NCI-H774 (cell line): ENCODE data around the gene ALPK1.
"Not testable (repeated sequence)": the region's sequence is repeated elsewhere in the genome, so short reads cannot be mapped to it uniquely, and the experiment has no call there.

Experiments used
- DNase-seq: peaks from one replicate; lab custom pipeline; 2025; lab: John Stamatoyannopoulos, UW

ALPK1 gene

DNA sequence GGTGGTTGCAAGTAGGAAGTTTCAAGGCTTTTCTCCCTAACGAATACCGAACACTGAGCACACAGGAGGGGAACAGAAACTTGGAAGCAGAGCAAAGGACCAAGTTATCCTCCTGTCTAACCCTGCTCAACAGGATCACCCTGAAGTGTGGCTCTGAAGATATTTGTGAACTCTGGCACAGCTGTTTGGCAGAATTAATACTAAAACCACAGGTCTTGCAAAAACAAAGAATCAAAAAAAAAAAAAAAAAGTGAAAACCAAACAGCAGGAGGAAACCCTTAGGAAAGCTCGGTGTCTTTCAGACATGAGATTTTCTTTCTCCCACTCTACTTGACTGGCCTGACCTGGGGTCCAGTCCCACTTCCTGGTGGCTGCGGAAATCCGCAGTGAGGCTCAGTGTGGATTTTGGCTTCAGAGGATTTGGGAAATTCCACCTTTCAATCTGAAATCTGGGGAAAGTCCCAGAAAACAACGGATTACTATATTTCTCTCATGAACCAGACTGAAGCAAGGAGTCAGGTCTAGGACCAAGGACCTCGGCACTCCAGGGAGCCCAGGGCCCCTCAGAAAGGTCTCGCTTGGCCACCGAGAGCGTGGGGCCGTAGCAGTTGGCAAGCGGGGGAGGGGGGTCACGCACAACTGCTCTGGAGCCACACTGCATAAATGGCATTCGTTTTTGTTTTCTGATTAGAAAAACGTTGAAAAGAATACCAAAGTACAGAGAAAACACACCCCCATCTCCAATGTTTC lies 12.3 kb upstream of the ALPK1 start:
- DNase-seq = no peak

DNA sequence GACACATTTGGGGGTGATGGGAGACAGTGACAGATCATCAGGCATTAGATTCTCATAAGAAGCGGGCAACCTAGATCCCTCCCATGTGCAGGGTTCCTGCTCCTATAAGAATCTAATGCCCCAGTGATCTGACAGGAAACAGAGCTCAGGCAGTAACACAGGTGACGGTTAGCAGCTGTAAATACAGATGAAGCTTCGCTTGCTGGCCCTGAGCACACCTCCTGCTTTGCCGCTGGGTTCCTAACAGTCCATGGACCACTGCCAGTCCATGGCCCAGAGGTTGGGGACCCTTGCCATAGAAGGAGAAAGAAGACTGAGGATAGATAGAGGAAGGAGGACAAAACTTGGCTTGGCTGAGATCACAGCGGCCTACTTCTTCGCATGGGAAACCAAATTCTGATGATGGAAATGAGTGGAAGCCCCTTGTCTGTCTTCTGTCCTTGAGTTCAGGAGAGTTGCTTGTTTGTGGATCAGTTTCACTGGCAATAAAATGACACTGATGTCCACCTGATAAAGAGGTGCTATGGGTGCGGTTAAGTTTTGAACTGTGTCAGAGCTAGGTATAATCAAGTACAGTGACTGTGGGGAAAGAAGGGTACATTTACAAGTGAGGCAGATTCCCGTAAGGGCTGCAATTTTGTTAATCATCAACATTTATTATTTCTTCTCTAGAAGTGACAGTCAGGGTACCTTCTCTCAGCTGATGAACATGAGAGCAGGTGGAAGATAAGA lies 9.7 kb upstream of the ALPK1 start:
- DNase-seq = no peak

DNA sequence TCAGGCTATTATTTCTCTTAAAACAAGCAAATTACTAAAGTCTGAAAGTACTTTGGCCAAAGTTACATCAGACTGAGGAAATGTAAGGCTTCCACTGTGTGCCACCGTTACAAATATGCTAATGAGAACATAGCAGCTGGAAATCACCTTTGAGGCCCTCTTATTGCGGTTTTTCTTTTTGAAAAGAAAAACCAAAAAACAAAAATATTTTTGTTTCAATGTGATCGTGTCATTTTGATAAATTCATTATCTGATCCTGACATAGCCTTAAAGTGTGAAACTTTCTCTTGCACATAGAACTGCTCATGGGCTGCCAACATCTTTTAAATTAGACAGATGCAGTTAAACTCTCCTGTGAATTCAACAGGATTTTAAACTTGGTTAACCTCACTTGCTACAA lies 8.7 kb upstream of the ALPK1 start:
- no peak for DNase-seq

DNA sequence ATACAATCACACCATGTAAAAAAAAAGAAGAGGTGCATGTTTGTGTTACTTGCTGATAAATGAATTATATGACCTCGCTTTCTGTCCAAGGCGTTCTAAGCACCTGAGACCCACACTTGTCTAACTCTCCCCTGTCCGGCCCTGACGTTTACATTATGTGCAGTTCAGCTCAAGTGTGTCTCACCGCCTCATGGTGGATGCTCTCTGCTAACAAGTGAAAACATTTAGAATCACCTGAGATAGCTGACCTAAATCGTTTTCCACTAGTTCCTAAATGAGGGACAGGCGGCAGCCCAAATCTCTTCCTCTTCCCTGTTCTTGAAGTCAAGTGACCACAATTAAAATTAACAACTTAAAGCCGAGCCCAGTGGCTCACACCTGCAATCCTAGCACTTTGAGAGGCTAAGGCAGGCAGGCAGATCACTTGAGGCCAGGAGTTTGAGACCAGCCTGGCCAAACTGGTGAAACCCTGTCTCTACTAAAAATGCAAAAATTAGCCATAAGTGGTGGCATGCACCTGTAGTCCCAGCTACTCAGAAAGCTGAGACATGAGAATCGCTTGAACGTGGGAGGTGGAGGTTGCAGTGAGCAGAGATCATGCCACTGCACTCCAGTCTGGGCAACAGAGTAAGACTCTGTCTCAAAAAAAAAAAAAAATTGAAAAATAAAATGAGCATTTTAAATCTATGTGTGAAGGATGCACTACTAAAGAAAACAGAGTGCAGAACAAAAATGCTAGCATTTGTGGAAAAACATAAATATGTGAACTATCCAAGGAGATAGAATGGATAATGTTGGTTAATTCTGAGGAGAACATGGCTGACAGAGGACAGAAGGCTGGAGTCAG lies 7.5 kb upstream of the ALPK1 start:
- DNase-seq = no peak

DNA sequence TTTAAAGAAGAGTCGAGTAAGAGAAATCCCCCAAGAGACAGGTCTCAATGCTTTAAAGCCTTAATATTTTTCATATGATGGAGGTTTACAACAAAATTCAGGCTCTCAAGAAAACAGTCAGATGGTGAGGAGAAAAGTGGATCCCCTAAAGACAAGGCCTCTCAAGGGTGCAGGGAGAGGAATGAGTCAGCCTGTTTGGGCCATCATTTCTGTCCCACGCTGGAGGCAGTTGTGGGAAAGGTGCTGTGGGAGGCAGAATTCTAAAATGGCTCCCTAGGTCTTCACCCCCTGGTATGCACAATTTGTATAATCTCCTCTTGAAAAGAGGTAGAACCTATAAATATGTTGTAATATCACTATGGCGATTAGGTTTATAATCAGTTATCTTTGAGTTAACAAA lies 6.8 kb upstream of the ALPK1 start:
- no peak for DNase-seq

DNA sequence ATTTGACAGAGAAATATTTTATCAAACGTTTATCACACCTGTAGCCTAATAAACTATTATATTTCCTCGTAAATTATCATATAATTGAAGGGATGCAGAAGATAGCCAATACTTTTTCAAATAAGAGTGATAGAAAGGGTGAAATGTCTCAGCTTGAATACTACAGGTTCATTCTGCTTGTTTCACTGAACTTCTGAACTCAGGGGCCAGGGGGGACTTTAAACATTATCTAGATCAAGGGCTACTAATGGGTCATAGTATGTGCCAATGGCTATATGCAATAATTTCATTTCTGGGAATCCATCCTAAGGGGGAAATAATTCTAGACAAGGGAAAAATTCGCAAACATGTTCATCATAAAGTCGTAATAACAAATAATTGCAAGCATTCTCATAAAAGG lies 2.6 kb downstream of the ALPK1 start:
- DNase-seq = no peak

DNA sequence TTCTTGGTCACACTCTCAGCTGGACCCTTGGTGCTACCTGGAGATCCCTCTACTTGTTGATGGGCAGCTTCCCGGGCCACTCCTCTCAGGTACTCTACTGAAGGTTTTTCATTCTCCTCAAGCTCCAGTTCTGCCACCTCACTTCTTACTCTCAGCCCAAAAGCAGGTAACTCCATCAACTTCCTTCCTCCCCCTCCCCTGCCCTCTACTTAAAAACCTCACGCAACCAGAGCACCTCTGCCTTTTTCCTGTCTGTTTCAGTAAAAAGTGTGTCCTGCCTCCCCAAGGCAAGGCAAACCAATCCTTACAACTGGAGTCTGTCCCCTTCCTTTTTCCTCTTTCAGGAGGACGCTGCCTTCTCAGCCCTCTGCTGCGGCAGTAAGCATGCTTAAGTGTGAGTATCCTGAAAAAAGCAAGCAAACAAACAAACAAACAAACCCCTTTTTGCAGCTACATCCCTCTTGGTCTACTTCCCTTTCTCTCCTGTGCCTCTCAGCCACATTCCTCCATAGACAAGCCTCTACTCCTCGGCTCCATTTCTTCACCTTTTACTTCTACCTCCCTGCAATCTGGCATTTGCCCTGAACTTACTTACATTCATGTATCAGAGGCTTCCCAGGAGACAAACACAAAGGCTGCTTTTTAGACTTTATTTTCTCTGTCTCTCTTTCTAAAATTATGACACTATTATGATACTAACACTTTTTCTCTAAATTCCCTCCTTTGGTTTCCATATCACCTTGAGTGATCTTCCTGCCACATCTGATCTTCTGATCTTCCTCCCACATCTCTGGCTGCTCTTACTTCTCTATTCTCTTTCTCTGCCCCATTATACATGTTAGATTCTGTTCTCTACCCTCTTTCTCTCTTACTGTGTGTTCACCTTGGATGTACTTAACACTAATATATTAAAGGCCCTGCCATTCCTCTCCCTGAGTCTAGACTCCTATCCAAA lies 5.4 kb downstream of the ALPK1 start:
- DNase-seq = no peak

DNA sequence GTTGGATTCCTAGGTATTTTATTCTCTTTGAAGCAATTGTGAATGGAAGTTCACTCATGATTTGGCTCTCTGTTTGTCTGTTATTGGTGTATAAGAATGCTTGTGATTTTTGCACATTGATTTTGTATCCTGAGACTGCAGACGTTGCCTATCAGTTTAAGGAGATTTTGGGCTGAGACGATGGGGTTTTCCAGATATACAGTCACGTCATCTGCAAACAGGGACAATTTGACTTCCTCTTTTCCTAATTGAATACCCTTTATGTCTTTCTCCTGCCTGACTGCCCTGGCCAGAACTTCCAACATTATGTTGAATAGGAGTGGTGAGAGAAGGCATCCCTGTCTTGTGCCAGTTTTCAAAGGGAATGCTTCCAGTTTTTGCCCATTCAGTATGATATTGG lies 8.3 kb downstream of the ALPK1 start:
- not testable (repeated sequence) for DNase-seq

DNA sequence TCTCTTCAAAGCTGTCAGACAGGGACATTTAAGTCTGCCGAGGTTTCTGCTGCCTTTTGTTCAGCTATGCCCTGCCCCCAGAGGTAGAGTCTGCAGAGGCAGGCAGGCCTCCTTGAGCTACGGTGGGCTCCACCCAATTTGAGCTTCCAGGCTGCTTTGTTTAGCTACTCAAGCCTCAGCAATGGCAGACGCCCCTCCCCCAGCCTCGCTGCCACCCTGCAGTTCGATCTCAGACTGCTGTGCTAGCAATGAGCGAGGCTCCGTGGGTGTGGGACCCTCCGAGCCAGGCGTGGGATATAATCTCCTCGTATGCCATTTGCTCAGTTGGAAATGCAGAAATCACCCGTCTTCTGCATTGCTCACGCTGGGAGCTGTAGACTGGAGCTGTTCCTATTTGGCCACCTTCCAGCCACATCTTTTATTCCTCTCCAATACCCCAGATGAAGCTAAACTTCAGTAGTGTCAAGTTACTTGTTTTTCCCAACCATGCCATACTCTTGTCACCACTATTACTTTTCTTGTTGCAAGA lies 12.2 kb downstream of the ALPK1 start:
- DNase-seq = not testable (repeated sequence)

DNA sequence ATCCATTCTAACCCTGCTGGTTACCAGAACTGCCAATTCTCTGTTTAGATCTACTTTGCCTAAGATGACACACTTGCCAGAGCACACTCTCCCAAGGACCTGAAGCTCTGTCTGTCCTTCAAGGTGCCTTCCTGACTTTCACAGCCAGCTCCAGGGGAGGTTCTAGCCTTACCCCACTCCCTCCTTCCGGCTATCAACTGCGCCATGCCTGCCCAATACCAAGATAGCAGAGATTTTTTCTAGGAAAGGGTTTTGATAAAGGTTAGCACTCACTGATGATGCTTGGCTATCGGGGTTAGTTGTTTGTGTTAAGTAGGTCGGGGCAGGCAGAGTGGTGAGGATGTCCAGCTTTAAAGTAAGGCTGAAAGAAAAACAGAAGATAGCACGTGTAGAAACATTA lies 14.3 kb downstream of the ALPK1 start:
- no peak for DNase-seq

DNA sequence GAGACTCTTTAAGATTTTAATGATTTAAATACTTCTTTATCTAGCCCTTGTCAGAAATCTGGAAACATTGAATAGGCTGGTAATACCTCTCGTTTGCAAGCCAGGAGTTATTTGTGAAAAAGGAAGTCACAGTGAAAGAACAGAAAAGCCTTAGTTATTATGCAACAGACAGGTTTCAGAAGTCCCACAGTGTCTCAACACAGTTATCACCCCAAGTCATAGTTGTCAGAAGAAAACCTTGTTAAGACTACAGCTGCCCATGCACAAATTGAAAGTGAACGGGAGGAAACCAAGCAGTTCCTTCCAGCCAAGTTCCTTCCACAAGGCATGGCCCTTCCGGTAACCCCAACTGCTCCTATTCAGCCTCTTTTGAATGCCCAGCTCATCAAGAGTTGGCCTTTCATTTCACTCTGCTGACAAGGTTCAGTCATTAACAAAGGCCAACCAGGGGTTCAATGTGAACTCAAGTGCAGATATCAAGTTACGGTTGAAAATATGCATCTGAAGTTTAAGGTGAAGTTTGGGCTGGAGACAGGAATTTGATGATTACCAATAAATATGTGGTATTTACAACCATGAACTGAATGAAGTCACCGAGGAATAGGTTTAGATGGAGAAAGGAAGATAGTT lies 15.6 kb downstream of the ALPK1 start:
- no peak for DNase-seq

DNA sequence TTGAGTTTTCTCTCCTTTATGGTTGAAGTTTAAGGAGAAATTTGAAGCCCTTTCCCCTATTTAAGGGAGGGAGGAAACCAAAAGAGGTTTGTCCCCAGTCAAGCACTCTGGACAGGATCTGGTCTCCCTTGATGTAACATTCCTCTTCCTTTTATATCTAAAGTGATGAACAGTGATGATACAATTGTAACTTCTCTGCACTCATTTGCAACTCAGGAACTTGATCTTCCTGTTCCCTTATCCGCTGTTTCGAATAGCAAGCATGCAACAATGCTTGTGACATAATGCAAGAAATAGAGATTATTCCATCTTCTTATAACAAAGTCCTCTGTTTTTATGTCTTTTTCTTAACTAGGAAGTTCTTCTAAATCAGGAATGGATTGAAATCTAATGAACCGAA lies 18.3 kb downstream of the ALPK1 start:
- no peak for DNase-seq

DNA sequence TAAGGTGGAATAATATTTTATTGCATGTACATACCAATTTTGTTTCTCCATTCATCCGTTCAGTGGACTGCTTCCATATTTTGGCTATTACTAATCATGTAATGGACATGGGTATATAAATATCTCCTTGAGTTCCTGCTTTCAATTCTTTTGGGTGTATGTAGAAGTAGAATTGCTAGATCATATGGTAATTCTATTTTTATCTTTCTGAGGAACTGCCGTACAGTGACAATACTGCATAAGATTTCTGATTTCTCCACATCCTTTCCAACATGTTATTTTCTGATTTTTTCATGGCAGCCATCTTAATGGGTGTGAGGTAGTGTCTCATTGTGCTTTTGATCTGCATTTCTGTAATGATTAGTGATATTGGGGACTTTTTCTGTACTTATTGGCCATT lies 19.2 kb downstream of the ALPK1 start:
- no peak for DNase-seq

DNA sequence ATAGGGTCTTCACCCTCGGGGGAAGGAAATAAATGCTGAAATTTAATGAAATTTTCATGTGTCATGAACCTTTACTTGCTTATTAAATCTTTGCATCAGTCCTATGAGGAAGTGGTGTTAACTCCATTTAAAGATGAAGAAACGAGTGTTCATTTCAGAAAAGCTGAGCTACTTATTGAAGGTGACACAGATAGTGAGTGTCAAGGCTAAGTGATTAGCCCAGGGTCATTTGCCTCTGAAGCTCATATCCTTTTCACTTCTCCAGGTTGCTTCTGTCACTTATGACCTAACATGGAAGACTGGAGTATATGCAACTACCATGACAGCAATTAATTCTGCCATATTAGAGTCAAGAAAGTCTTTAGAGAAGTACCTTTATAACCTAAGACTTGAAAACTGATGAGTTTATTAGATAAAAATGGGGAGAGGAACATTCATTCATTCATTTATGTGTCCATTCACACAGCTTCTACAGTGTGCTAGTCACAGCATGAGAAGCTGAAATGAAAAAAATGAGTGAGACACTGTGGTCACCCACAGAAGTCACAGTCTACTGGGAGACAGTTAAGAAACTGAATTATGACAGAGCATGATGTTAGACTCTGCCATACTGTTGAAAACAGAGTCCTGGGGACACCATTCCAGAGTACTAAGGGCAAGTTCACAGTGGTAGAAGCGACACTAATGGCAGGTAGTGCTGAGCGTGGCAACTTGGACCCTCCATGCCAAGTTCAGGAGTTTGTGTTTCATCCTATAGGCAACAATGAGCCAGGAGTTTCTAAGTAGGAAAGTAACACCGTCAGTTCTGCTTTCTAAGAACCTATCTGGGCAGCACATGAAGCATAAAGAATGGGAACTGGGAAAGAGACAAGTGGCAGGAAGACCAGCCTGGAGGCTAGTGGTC lies 21.3 kb downstream of the ALPK1 start:
- DNase-seq = no peak

DNA sequence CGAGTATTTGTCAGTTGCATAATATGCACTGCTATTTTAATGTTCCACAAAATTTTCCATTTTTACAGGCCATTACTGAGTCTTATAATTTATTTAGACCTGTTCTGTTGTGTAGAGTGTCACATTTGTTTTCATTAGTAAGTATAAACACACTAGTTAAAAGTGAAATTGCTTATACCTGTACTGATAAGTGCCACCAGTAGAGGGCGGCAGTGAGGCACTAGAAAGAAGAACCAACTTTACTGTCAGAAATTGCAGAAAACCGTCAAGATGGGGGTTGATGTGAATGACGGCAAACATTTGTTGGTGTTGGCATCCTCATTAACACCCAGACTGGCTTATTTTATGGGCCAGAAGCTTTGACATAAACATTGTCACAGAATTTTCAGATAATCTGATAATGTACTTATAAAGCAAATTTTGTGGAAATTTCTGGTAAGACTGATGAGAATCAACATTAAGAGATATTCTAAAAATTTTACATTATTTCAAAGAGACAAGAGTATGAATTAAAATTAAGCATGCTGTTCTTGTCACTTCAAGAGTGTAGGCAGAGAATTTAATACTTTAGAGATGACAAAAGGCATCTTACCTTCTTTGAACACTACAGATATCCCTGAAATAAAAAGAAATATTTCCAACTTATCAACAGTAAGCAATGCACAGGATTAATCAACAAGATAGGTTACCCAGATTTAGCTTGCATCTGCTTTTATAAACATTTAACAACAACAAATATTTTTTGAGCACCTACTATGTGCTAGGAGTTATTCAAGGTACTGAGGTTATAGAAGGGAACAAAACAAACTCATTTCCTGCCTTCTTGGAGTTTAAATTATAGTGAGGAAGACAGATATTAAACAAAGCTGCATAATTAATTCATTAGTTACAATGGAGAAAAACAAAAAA lies 24.9 kb downstream of the ALPK1 start:
- DNase-seq = peak; percentile 9

DNA sequence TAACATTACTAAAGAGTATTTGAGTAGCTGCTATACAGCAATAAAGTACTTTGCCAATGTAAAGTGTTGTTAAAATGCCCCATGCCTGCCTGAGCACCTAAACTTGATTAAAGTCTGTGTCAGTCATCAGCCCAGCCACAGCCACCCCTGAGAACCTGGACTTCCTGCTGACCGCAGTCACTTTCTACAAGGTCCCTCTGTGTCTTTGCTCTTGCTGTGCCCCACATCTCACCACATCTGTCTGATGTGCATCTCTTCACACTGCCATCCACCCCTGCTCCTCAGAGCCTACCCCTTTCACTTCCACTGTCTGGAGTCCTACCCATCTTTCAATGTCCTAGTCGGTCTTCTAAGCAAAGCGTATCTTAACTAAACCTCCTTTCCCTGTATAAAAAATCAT lies 25.7 kb downstream of the ALPK1 start:
- no peak for DNase-seq

DNA sequence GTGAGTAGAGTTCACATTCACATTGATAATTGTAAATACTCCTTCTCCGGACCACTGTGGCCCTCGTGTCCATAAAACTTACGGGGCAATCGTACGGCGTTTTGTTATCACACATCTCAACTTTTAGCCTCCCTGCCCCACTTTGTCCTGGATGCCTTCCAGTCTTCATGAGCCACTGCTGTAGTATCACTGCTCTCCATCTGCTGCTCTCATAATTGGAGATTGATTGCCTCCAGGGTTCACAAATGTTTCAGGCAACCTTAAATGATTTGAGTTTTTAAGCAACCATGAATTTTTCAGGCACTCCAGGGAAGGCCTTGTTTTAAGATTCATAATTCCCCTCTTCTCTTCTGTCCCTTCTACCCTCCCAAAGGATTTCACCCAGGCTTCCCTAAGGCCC lies 28.4 kb downstream of the ALPK1 start:
- no peak for DNase-seq

DNA sequence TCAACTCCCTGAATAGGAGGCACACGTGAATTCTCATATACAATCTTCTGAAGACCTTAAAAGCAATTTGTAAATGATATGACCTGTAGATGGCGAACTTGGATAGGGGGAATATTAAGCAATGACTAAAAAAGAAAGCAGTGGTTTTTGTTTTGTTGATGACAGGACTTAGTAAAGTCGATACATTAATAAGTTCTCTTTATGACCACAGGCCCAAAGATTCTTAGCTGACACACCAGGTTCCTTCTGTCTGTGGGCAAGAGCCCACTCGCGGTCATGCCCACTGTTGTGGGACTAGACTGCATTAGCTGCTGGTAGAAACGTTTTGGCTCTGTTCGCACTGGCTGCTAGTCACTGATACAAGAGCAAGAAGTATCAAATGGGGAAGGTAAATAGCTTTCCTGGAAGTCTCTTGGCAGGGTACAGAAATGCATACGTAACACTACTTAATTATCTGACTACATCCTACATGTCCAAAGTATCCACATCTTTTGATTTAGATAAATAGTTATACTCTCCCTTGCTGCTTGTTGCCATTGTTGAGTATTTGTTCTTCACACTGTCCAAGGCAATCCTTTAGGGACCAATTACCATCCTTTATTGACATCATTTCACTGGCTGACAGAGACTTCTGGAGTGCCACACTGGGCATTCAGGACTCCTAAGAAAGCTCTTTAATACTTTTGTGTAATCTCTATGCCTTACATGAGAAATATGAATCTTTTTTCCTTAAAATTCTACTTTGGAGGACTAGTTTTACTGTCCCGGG lies 31.0 kb downstream of the ALPK1 start:
- peak; percentile 12 for DNase-seq
